Amniotic epithelial cell (primary cell): ENCODE results near the gene TSSK2.
"Not testable (repeated sequence)": the region's sequence is repeated elsewhere in the genome, so short reads cannot be mapped to it uniquely, and the experiment has no call there.

Experiments
- DNase-seq: peaks from one replicate; pipeline ENCODE4 v3.0.0-alpha.2; 2010; ENCODE audit warnings: low read depth

The TSSK2 gene

DNA sequence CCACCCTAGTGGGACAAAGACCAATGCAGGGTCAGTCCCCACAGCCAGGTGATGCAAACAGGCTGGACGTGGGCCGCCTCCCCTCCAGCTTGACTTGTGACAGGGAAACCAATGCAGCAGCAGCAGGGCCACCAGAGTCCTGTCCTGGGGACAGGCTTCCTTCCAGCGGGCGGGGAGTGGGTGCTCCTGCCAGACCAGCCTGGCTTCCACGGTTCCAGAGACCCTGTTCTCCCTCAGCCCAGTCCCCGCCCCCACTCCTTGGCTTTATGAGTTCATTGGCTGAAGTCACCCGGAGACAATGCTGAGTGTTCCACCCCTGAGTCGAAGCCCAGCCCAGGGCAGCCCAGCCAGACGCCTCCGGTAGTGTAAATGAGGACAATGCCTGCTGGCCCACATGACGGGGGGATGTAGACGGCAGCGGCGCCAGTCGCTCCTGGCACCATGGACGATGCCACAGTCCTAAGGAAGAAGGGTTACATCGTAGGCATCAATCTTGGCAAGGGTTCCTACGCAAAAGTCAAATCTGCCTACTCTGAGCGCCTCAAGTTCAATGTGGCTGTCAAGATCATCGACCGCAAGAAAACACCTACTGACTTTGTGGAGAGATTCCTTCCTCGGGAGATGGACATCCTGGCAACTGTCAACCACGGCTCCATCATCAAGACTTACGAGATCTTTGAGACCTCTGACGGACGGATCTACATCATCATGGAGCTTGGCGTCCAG is at the start of gene TSSK2:
TSS of gene TSSK2 (plus strand) at position 350 of the 726 bp plus-strand sequence. CDS start at position 442, 92 bp downstream.
- DNase-seq: no peak

DNA sequence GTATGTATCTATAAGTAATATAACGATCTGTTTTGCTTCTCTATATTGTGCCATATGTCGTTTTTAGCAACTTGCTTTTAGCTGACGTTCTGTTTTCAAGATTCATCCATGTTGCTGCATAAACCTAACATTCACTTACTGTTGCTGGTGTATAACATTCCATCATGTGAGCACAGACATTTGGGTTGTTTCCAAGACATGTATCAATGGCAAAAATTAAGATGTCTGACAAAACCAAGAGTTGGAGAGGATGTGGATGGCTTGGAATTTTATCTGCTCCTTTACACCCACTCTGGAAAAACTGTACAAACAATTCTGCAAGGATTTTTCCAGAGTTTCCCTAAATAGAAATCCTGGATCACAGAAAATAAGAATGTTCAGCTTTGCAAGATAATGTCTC is 49.8 kb upstream of the TSSK2 start:
- peak; percentile 8 for DNase-seq

DNA sequence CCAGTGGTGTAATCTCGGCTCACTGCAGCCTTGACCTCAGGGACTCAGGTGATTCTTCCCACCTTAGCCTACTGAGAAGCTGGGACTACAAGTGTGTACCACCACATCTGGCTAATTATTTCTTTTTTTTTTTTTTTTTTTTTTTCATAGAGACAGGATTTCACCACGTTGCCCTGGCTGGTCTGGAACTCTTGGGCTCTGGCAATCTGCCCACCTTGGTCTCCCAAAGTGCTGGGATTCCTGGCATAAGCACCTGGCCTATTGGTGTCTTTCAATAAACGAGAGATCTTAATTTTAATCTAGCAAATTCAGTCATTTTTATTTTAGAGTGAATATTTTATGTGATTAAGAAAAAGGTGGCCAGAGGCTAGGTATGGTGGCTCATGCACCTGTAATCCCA is 49.0 kb upstream of the TSSK2 start:
- DNase-seq: no peak

DNA sequence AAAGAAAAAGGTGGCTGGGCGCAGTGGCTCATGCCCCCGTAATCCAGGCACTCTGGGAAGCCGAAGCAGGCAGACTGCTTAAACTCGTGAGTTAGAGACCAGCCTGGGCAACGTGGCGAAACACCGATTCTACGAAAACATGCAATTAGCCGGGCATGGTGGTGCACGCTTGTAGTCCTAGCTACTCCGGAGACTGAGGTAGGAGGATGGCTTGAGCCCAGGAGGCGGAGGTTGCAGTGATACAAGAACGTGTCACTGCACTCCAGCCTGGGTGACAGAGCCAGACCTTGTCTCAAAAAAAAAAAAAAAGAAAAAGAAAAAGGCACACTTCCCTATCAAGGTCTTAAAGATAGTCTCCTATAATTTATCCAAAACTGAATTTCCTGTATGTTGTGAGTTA is 48.3 kb upstream of the TSSK2 start:
- DNase-seq: no peak

DNA sequence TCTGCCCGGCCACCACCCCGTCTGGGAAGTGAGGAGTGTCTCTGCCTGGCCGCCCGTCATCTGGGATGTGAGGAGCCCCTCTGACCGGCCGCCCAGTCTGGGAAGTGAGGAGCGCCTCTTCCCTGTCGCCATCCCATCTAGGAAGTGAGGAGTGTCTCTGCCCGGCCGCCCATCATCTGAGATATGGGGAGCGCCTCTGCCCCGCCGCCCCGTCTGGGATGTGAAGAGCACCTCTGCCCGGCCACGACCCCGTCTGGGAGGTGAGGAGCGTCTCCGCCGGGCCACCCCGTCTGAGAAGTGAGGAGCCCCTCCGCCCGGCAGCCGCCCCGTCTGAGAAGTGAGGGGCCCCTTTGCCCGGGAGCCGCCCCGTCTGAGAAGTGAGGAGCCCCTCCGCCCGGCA is 47.0 kb upstream of the TSSK2 start:
- DNase-seq: not testable (repeated sequence)

DNA sequence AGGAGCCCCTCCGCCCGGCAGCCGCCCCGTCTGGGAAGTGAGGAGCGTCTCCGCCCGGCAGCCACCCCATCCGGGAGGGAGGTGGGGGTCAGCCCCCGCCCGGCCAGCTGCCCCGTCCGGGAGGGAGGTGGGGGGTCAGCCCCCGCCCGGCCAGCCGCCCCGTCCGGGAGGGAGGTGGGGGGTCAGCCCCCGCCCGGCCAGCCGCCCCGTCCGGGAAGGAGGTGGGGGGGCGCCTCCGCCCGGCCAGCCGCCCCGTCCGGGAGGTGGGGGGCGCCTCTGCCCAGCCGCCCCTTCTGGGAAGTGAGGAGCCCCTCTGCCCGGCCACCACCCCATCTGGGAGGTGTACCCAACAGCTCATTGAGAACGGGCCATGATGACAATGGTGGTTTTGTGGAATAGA is 46.5 kb upstream of the TSSK2 start:
- not testable (repeated sequence) for DNase-seq

DNA sequence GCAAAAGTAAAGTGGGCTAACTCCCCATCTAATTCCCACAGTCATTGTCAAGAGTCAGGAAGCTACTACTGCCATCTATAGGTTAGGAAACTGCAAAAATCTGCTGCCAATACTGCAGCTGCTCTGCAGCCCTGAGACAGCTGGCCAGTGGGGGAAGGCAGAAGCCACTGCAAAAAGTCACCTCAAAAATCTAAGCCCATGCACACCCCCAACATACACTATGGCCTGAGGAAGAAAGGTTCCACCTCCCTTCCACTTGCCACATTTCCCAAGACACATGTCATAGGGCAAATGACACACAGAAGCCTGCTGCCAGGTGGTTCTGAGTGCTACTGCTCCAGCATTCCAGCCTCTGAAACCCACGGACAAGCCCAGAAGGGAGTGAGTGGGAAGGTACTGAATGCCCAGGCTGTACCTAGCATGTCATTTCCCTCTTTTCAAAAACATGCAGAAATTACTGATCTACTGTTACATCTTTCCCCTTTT is 45.8 kb upstream of the TSSK2 start:
- DNase-seq: peak; percentile 38

DNA sequence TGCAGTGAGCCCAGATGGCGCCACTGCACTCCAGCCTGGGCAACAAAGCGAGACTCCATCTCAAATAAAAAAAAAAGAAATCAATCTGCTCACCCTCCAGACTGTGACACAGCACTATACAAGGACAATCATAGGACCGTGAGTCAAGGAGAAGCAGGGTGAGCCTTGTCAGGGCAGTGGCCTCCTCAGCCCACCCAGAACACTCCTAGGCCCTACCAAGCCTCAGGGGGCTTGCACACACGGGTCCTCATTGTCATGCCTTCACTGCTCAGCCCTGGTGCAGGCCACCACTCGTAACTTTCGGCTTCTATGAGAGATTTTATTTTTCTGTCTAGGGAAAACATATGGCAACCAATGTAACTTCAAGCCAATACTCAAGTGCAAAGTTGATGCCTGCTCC is 44.7 kb upstream of the TSSK2 start:
- DNase-seq: no peak

DNA sequence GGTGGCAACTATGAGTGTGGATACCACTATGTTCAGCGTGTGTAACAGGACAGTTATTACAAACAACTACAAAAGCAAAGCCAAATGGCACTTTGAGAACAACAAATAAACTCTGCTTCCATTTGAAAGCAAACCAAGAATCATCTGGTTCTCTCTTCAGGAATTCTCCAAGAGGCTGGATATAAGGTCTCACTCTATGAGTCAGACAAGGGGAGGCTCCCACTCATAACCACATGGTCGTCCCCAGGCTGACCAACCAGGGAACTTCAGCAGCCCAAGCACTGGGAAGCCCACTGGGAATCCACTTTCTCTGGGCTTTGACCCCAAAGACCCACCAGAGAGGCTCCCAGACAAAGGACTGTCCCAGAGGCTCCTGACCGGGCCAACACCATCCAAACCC is 44.2 kb upstream of the TSSK2 start:
- peak; percentile 76 for DNase-seq

DNA sequence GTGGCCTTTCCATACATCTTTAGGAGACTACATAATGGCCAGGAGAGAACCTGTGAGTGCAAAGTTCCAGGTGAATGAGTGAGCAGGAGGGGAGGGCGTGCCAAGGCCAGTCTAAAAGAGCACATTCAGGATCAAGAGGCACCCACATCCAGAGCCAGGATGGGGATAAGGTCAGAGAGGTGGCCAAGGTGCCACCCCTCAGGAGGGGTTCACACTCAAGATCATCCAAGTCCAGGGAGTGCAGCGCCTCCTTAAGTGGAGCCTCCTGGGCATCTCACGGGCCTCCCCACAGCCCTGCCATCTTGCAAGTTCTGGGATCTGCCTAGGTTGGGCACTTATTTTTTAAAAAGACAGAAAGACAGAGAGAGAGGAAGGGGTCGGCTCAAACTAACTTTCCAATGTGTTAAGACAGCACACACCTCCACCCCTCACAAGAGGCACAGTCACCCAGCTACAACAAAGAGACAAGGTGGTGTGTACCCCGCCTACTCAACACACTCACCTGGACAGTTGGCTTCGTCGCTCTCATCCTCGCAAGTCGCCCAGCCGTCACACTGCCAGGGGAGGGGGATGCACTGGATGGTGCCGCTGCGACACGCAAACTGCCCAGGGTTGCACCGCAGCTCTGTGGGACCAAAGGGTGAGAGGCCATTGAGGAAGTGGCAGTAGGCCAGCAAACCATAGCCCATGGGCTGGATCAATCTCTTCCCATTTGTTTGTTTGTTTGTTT is 42.1 kb upstream of the TSSK2 start:
- DNase-seq: no peak

DNA sequence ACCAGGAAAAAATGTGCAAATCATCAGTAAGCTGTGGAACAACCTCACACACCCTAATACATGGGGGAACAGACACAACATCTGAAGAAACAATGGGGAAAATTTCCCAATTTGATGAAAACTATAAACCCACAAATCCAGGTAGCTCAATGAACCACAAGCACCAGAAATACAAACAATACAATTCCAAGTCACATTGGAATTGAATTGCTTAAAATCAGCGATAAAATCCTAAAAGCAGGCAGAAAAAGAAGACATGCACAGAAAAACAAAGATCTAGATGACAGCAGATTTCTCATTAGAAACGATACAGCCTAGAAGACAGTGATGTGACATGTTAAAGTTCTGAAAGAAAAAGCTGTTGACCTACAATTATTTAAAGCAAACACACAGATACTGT is 40.9 kb upstream of the TSSK2 start:
- DNase-seq: no peak

DNA sequence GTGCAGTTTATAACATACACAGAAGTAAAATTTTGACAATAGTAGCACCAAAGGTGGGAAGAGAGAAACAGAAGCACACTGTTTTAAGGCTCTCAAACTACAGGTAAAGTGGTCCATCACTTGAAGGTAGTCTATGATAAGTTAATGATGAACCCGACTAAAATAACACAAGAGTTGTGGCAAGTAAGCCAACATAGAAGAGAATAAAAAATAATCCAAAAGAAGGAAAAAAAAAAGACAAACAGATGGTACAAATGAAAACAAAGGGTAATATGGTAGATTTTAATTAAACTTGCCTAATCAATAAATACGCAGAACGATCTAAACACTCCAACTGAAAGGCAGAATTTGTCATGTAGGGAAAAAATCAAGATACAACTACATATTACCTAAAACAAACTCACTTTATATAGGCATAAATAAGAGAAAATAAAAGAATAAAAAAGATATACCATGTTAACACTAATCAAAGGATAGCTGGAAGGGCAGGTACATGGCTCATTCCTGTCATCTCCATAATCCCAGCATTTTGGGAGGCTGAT is 40.5 kb upstream of the TSSK2 start:
- DNase-seq: no peak

DNA sequence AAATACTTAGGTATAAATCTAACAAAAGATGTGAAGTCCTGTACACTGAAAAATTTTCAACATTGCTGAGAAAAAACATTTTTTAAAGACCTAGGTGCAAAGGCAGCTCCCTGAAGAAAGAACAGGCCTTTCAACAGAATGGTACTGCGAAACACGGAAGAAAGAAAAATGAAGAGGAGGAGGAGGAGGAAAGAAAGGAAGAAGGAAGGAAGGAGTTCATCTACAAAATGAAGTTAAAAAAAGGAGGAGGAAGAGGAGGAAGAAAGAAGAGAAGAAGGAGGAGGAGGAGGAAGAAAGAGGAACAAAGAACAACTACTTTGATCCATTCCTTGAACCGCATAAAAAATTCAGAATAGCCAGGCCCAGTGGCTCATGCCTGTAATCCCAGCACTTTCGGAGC is 38.4 kb upstream of the TSSK2 start:
- no peak for DNase-seq

DNA sequence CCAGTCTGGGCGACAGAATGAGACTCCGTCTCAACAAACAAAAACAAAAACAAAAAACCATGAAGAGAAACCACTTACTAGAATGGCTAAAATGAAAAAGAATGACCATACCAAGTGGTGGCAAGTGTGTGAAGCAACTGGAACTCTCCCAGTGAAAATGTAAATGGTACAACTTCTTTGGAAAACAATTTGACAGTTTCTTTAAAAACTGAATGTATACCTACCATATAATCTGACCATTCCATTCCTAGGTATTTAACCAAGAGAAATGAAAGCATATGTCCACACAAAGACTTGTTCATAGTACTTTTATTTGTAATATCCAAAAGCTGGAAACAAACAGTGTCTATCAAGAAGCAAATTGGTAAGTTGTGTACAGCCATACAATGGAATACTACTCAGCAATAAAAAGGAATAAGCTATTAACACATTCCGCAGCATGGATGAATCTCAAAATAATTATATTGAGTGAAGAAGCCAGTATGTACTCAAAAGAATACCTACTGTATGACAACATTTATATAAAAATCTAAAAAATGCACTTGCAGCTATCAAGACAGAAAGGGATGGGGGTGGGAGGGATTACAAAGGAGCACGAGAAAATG is 36.6 kb upstream of the TSSK2 start:
- no peak for DNase-seq

DNA sequence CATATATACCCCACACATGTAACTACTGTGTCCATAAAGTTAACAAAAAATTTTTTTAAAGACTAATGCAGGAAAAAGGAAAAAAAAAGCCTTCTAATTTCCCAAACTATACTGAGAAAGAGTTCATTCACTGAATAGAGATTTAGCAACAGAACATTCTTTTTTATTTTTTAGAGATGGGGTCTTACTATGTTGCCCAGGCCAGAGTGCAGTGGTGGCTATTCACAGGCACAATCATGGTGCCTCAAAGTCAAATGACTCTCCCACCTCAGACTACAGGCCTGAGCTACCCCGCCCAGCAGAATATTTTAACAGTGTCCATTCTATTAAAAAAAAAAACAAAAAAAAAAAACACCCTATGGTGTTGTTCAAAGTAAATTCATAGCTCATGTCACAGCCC is 34.6 kb upstream of the TSSK2 start:
- DNase-seq: no peak

DNA sequence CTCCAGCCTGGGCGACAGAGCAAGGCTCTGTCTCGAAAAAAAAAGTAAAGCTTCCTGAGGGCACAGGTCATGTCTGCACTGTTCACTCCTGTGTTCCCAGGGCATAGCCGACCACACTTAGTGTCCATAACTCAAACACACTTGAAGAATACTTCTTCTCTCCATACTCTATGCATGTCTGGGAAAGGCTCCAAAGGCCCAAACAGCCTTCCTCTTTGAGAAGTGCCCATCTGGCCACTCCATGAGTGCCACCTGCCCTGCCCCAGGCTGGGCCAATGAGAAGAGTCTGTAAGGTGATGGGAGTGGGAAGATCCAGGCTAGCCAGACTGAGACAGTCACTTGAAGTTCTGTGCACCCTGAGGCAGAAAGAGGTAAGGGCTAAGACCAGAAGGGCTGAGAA is 33.6 kb upstream of the TSSK2 start:
- no peak for DNase-seq

DNA sequence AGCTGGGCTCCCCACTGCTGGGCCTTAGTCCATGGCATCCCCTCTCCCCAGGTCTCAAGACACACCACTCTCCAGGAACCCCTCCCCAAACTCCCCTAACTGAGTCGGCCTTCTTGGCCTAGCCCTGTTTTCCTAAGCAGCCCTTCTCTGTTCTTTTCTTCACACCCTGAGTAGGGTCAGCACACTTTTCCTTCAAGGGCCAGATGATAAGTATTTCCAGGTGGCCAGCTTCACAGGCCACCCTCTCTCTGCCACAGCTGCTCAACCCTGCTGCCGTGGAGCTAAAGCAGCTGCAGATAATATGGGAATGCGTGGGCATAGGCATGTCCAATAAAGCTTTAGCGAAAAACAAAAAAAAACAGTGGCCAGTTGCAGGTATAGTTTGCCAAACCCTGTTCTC is 33.0 kb upstream of the TSSK2 start:
- no peak for DNase-seq

DNA sequence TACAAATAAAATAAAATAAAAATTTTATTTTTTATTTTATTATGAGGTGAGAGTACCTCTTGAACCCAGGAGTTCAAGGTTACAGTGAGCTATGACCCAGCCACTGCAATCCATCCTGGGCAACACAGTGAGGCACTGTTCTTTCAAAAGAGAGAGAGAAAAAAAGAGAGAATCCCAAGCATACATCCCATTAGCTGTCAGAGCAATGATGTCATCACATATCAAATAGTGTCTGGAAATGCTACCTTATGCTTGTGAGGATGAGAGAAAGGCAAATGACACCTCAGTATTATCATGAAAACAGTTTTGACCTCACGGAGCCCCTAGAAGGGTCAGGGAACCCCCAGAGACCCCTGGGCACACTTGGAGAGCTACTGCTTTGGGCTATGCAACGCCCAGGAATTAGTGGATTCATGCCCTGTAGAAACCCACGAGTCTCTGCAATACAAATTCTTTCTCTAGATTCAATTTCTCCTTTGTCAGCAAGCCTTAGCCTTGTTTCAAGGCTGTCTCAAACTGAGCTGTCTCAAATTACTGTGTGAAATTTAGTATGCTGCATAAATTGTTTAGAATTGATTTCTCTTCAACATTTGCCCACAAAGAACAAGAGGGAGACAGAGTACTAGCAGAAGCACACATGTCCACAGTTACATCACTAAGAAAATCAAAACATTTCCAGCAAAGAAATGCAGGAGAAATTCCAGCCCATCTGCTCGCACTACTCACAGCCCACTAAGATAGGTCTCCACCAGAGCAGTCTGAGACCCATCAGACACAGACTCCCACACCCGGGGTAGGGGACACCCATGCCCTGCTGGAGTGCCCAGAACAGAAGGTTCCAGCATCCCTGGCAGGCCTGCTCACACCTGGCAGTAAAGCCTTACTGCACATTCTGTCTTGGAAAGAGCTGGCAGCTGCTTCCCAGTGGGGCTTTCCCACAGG is 27.0 kb upstream of the TSSK2 start:
- DNase-seq: peak; percentile 51

DNA sequence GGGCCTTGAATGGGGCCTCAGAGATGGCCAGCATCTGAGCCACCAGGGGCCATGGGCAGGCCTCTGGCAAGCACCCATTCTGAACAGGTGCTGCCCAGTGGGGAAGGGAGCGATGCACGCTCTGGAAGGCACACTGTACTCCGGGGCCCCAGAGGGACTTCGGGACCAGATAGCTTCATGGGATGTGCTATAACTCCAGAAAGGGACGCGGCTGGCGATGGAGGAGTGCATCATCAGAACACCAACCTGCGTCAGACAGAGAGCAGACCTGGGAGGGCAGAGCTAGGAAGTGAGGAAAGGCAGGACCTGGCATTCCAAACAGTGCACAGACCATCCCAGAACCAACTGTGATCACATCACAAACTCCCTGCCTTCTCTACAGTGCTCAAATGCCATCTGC is 25.7 kb upstream of the TSSK2 start:
- no peak for DNase-seq

DNA sequence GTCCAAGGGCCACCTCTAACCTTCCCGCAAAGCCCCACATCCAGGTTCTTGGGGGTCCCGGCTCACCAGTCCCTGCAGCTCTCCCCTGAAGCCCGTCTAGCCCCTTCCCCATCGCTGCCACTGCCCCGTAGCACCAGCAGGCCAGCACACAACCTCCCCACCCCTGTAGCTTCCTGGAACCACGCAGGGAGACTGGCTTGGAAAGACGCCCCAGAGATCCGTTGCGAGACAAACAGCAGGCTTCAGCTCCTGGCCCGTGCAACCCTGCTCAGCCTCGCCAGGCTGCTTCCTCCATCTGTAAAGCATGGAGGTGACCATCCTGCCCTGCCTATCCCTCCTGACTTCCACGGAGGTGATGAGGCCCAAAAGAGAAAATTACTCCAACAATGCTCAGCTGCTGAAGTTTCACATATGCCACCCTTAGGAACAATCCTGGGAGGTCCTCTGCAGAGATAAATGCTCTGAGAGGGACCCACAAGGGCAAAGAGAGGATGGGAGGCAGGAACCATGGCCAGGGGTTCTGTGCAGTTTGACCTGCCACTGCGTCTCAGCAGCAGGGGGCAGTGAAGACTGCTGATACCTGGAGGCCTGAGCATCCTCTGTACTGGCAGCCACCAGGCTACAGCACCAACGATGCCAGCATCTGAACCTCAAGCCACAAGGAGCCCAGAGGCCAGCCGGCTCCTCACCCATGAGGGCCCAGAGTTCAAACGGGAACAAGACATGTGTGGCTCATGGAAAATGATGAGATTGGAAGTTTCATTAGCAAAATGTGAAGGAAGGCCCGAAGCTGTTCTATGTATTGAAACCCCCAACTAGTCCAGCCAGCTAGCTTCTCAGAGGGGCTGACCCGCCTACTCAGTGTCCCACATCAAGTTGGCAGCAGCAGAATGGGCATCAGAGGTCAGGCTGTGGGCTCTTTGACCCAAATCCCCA is 25.0 kb upstream of the TSSK2 start:
- DNase-seq: no peak
